ENCODE results near the gene TAF11L8.
"Not testable (repeated sequence)": the region's sequence is repeated elsewhere in the genome, so short reads cannot be mapped to it uniquely, and the experiment has no call there.

TAF11L8 gene

DNA sequence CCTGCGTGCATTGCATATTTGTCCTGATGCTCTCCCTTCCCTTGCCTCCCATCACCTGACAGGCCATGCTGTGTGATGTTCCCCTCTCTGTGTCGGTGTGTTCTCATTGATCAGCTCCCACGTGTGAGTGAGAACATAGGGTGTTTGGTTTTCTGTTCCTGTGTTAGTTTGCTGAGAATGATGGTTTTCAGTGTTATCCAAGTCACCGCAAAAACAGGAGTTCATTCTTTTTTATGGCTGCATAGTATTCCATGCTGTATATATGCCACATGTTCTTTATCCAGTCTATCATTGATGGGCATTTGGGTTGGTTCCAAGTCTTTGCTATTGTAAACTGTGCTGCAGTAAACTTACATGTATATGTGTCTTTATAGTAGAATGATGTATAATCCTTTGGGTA is 16.7 kb upstream of the TAF11L8 start:
- not testable (repeated sequence) for H4K8ac ChIP-seq (ENCODE audit: low read depth, low read length); DNase-seq (ENCODE audit: low spot score); H3K9ac ChIP-seq (ENCODE audit: low read depth, low read length, poor library complexity)

DNA sequence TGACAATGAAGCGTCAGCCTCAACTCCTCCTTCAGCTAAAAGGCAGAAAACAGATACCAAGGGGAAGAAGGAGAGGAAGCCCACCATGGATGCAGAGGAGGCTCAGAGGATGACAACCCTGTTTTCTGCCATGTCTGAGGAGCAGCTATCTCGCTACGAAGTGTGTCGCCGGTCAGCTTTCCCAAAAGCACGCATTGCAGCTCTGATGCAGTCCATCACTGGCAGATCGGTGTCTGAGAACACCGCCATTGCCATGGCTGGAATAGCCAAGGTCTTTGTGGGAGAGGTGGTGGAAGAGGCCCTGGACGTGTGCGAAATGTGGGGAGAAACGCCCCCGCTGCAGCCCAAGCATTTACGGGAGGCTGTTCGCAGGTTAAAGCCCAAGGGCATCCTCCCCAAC is 14.2 kb upstream of the TAF11L8 start:
- Histone ChIP-seq H2AFZ (ENCODE audit: low read length) (no peak overlapping the region), H2BK120ac (ENCODE audit: low read depth, low read length) (no peak overlapping the region), H2BK15ac (ENCODE audit: low read length) (no peak overlapping the region), H3K14ac (ENCODE audit: low read length) (no peak overlapping the region), H3K27me3 (ENCODE audit: control insufficient read depth in 3 of 3, insufficient read depth in 3 of 3, low read depth in 1 of 3, low read length in 3 of 3) (no peaks in the 10 kb centered on the region), H3K4me2 (ENCODE audit: insufficient read depth, low read length, poor library complexity, severe bottlenecking) (no peak overlapping the region), H3K9me3 (replicated peaks in 1 of 2; ENCODE audit: control insufficient read depth in 2 of 2, insufficient read depth in 1 of 2, low read depth in 1 of 2, low read length in 2 of 2) (no peaks in the 10 kb centered on the region), H2BK5ac (ENCODE audit: low read length) (no peak overlapping the region), H2BK12ac (ENCODE audit: low read length) (no peak overlapping the region), H3K36me3 (replicated peaks in 1 of 2; ENCODE audit: control insufficient read depth in 2 of 2, insufficient read depth in 2 of 2, low read length in 2 of 2) (no peaks in the 10 kb centered on the region), H3K27ac (replicated peaks; ENCODE audit: low read length) (no peak overlapping the region), H3K79me1 (ENCODE audit: low read depth, low read length) (no peaks in the 10 kb centered on the region), H3K23ac (ENCODE audit: low read depth, low read length, poor library complexity) (no peak overlapping the region), H3K18ac (ENCODE audit: low read length) (no peak overlapping the region), H3K4me1 (ENCODE audit: control insufficient read depth in 2 of 2, insufficient read depth in 1 of 2, low read depth in 1 of 2, low read length in 2 of 2) (no peaks in the 10 kb centered on the region), H3K4me3 (ENCODE audit: low read length in 2 of 2) (peak overlapping the region in 1 of 2 donors; percentile 34), H4K91ac (ENCODE audit: low read depth, low read length, poor library complexity) (no peak overlapping the region), H3K4ac (ENCODE audit: low read length) (no peak overlapping the region), H2AK5ac (ENCODE audit: low read depth, low read length) (no peak overlapping the region), H4K8ac (ENCODE audit: low read depth, low read length) (no peak overlapping the region), H3K9ac (ENCODE audit: low read depth, low read length, poor library complexity) (no peak overlapping the region)
- WGBS, 2 donors (ENCODE audit: extremely low coverage in 2 of 2, insufficient read length in 2 of 2, insufficient replicate concordance in 1 of 2) = no CpG with 5 or more reads among the region's 14 CpGs
- no peak for DNase-seq (ENCODE audit: low spot score)

More for the DNA sequence above, 16.7 kb upstream of the TAF11L8 start:
- not testable (repeated sequence) for H2BK5ac ChIP-seq (ENCODE audit: low read length); H2AFZ ChIP-seq (ENCODE audit: low read length); H4K91ac ChIP-seq (ENCODE audit: low read depth, low read length, poor library complexity); H3K27me3 ChIP-seq (ENCODE audit: control insufficient read depth in 3 of 3, insufficient read depth in 3 of 3, low read depth in 1 of 3, low read length in 3 of 3); H2AK5ac ChIP-seq (ENCODE audit: low read depth, low read length); H3K23ac ChIP-seq (ENCODE audit: low read depth, low read length, poor library complexity); H3K18ac ChIP-seq (ENCODE audit: low read length); H3K14ac ChIP-seq (ENCODE audit: low read length); H3K27ac ChIP-seq (replicated peaks; ENCODE audit: low read length); H2BK12ac ChIP-seq (ENCODE audit: low read length); H3K79me1 ChIP-seq (ENCODE audit: low read depth, low read length); H2BK120ac ChIP-seq (ENCODE audit: low read depth, low read length); H3K4me2 ChIP-seq (ENCODE audit: insufficient read depth, low read length, poor library complexity, severe bottlenecking); H2BK15ac ChIP-seq (ENCODE audit: low read length); H3K9me3 ChIP-seq (replicated peaks in 1 of 2; ENCODE audit: control insufficient read depth in 2 of 2, insufficient read depth in 1 of 2, low read depth in 1 of 2, low read length in 2 of 2); H3K36me3 ChIP-seq (replicated peaks in 1 of 2; ENCODE audit: control insufficient read depth in 2 of 2, insufficient read depth in 2 of 2, low read length in 2 of 2); H3K4ac ChIP-seq (ENCODE audit: low read length); H3K4me1 ChIP-seq (ENCODE audit: control insufficient read depth in 2 of 2, insufficient read depth in 1 of 2, low read depth in 1 of 2, low read length in 2 of 2)
- H3K4me3 ChIP-seq (ENCODE audit: low read length in 2 of 2) = peak overlapping the region in 1 of 2 donors; percentile 59
- no CpG with 5 or more reads among the region's 4 CpGs for WGBS, 2 donors (ENCODE audit: extremely low coverage in 2 of 2, insufficient read length in 2 of 2, insufficient replicate concordance in 1 of 2)

DNA sequence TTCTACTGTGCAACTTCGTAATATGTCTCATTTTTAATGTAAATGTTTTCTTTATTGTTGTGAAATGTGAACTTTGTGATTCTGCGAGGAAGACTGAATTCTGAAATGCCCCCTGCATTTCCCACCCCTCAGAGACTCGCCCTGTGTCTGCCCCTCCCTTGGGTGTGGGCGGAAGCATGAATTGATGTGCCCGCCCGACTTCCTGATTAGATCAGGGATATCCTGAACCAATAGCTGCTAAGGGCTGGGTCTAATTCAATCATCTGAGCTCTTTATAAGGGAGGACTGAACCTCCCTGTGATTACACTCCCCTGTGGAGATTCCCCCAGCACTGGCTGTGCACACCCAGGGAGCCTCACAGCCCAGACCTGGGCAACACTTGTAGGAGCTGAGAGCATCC is 13.1 kb upstream of the TAF11L8 start, which contains the start of gene TAF11L11:
Gene TAF11L11, plus strand, starts transcription at position 304 of the 400 bp plus-strand sequence.
- not testable (repeated sequence) for H2BK120ac ChIP-seq (ENCODE audit: low read depth, low read length); H3K9ac ChIP-seq (ENCODE audit: low read depth, low read length, poor library complexity); H2AK5ac ChIP-seq (ENCODE audit: low read depth, low read length); H2BK15ac ChIP-seq (ENCODE audit: low read length); H3K27me3 ChIP-seq (ENCODE audit: control insufficient read depth in 3 of 3, insufficient read depth in 3 of 3, low read depth in 1 of 3, low read length in 3 of 3); DNase-seq (ENCODE audit: low spot score); H3K23ac ChIP-seq (ENCODE audit: low read depth, low read length, poor library complexity); H2BK12ac ChIP-seq (ENCODE audit: low read length); H3K36me3 ChIP-seq (replicated peaks in 1 of 2; ENCODE audit: control insufficient read depth in 2 of 2, insufficient read depth in 2 of 2, low read length in 2 of 2); H3K14ac ChIP-seq (ENCODE audit: low read length); H2AFZ ChIP-seq (ENCODE audit: low read length); H3K4me2 ChIP-seq (ENCODE audit: insufficient read depth, low read length, poor library complexity, severe bottlenecking); H4K91ac ChIP-seq (ENCODE audit: low read depth, low read length, poor library complexity); H2BK5ac ChIP-seq (ENCODE audit: low read length); H4K8ac ChIP-seq (ENCODE audit: low read depth, low read length); H3K18ac ChIP-seq (ENCODE audit: low read length); H3K9me3 ChIP-seq (replicated peaks in 1 of 2; ENCODE audit: control insufficient read depth in 2 of 2, insufficient read depth in 1 of 2, low read depth in 1 of 2, low read length in 2 of 2); H3K27ac ChIP-seq (replicated peaks; ENCODE audit: low read length); H3K79me1 ChIP-seq (ENCODE audit: low read depth, low read length); H3K4ac ChIP-seq (ENCODE audit: low read length); H3K4me1 ChIP-seq (ENCODE audit: control insufficient read depth in 2 of 2, insufficient read depth in 1 of 2, low read depth in 1 of 2, low read length in 2 of 2)
- peak within 1 kb of the TSS in 1 of 2 donors; percentile 34 for H3K4me3 ChIP-seq (ENCODE audit: low read length in 2 of 2)
- no CpG with 5 or more reads among the region's 6 CpGs for WGBS, 2 donors (ENCODE audit: extremely low coverage in 2 of 2, insufficient read length in 2 of 2, insufficient replicate concordance in 1 of 2)

DNA sequence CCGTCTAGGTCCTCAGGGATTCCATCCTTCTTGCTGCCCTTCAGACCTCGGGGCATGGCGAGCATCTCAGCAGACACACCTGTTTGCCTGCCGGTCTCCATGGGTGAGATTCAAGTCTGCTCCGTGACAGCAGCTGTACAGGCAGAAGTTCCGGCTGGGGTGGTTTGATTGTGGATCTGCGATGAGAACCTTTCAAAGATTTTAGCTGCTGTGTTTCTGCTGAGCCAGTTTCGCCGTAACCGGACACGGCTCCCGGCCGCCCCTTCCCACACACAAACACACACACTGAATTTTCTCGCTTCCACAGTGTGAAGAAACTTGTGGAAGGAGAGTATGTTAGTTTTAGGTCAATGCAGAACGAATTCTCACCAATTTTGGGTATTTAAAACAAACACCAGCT is 7.0 kb upstream of the TAF11L8 start, which contains the start of gene TAF11L10:
Gene TAF11L10, minus strand, starts transcription at position 101 of the 400 bp plus-strand sequence.
- WGBS, 2 donors (ENCODE audit: extremely low coverage in 2 of 2, insufficient read length in 2 of 2, insufficient replicate concordance in 1 of 2) = no CpG with 5 or more reads among the region's 15 CpGs
- H2BK12ac ChIP-seq (ENCODE audit: low read length); H3K4ac ChIP-seq (ENCODE audit: low read length); H3K79me1 ChIP-seq (ENCODE audit: low read depth, low read length); H3K23ac ChIP-seq (ENCODE audit: low read depth, low read length, poor library complexity); H3K4me3 ChIP-seq (ENCODE audit: low read length in 2 of 2); H3K36me3 ChIP-seq (replicated peaks in 1 of 2; ENCODE audit: control insufficient read depth in 2 of 2, insufficient read depth in 2 of 2, low read length in 2 of 2); H4K91ac ChIP-seq (ENCODE audit: low read depth, low read length, poor library complexity); H3K4me1 ChIP-seq (ENCODE audit: control insufficient read depth in 2 of 2, insufficient read depth in 1 of 2, low read depth in 1 of 2, low read length in 2 of 2); H3K27ac ChIP-seq (replicated peaks; ENCODE audit: low read length); H2AK5ac ChIP-seq (ENCODE audit: low read depth, low read length); H3K9me3 ChIP-seq (replicated peaks in 1 of 2; ENCODE audit: control insufficient read depth in 2 of 2, insufficient read depth in 1 of 2, low read depth in 1 of 2, low read length in 2 of 2); H3K9ac ChIP-seq (ENCODE audit: low read depth, low read length, poor library complexity); H2BK5ac ChIP-seq (ENCODE audit: low read length); H3K4me2 ChIP-seq (ENCODE audit: insufficient read depth, low read length, poor library complexity, severe bottlenecking); H2BK15ac ChIP-seq (ENCODE audit: low read length); H2BK120ac ChIP-seq (ENCODE audit: low read depth, low read length); H3K14ac ChIP-seq (ENCODE audit: low read length); H2AFZ ChIP-seq (ENCODE audit: low read length); DNase-seq (ENCODE audit: low spot score); H4K8ac ChIP-seq (ENCODE audit: low read depth, low read length); H3K18ac ChIP-seq (ENCODE audit: low read length); H3K27me3 ChIP-seq (ENCODE audit: control insufficient read depth in 3 of 3, insufficient read depth in 3 of 3, low read depth in 1 of 3, low read length in 3 of 3): not testable (repeated sequence)
